ENCODE measurements around the gene ZBTB7C.

The ZBTB7C gene

GRCh38 chr18:48009116-48009745 is 400.0 kb downstream of the ZBTB7C start:
- DNase-seq = no peak

- peak; percentile 75 to 78 for DNase-seq
Observed at GRCh38 chr18:48007955-48008701, 401.1 kb downstream of the ZBTB7C start.

DNA sequence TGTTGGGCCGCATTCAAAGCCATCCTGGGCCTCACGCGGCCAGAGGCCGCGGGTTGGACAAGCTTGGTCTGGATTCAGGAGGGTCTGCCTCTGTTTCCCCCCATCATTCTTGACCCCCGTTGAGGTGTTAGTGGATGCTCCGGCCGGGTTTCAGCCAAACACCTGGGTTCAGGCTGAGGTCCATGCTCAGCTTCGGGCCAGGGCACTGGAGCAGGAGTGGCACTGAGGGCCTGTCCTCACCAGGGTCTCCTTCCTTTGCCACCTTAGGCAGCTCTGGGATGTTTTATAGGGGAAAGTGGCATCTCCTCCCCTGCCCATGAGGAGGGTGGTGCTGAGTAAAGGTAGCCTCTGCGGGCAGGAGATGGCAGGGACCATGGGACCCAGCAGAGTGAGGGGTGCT is 401.8 kb downstream of the ZBTB7C start:
- no peak for DNase-seq

DNA sequence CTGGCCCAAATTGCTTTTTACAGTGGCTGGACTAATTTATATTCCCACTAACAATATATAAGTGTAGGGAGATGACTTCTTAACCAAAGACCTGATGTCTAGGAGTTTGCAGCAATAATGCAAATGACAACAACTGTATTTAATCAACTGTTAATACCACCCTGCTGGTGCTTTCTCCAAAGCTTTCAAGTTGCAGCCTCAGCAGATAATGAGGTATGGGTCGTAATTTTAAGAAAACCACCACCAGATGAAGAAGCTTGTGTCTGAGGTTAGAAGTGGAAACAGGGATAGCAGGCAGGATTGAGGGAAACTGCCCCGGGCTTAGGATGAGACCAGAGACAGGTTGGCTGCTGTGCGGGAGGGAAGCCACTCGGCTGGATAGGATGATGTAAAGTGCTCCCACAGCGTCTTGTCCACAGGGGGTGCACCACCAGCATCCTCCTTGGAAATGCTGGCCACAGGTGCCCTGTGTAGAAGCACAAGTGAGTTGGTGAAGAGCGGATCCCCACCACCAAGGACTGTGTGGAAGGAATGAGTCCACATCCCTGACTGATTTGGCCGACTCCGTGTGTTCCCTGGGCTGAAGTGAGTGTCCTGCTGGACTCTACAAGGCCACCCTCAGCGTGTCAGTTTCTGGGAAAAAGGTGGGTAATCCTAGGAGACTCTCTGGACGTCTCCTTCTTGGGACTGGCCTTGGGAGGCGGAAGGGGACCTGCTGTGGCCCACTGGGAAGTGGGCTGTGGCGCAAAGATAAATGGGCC is 402.6 kb downstream of the ZBTB7C start:
- DNase-seq = no peak

GRCh38 chr18:48004577-48004976 is 404.6 kb downstream of the ZBTB7C start:
- DNase-seq = no peak

GRCh38 chr18:48003426-48004349 is 405.5 kb downstream of the ZBTB7C start:
- no peak for DNase-seq

- DNase-seq = no peak
Observed at GRCh38 chr18:48002933-48003365, 406.2 kb downstream of the ZBTB7C start.

- DNase-seq = no peak
Observed at GRCh38 chr18:48000701-48001100, 408.5 kb downstream of the ZBTB7C start.

DNA sequence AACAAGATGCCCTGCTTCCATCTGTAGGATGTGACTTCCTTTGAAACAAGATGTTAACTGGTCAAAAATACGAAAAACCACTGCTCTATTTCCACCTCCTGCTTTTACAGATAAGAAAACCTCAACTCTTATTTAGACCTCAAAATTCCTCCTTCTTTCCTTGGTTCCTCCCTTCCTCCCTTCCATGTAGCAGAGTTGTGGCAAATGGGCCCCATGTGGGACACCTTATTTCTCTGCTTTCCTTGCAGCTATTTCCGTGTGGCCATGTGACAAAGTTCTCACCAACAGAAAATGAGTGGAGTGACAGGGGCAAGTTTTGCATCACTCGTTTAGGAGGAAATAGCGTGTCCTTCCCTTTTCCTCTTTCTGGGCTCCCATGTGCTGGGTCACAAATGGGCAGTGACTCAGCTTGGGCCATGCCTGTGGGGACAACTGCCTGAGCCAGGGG is 409.4 kb downstream of the ZBTB7C start:
- no peak for DNase-seq

DNA sequence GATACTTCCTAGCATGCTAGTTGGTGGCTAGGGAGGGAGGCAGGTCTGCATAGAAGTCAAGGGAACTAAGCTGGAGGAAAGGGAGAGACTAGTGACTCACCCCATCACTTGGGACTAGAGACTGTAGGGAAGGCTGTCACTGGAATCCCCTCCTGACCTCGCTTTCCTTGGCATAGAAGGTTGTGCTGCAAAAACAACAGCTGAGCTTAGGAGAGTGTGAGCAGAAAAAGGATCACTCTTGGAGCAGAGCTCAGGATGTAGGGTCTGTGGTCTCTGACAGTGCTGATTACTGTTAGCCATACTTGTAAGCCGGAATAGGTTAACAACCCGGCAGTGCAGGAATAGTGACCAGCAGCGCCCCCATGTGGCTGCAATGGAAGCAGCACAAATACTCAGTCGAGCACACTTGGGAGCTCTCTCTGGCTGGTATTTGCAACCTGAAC is 411.8 kb downstream of the ZBTB7C start:
- peak; percentile 17 to 40 for DNase-seq

- peak; percentile 47 to 72 for DNase-seq
Observed at GRCh38 chr18:47996091-47996541, 413.1 kb downstream of the ZBTB7C start.

GRCh38 chr18:47995654-47996053 is 413.5 kb downstream of the ZBTB7C start:
- DNase-seq = no peak

DNA sequence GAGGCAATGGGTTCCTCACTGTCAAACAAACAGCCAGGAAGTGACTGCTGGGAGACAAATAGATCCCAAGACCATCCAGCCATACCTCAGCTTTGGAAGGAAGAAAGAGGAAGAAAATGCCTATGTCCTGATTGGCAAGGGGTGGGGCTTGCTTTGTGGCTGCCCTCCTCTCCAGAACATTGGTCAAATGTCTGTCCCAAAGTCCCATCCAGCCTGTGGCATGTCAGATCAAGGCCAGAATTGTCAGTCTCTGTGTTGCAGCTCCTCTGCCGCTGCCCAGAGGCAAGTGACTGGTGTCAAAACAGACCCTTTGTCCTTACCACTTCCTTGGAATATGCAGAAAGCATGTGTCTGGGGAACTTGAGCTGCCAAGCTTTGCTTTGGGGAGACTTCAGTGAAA is 415.8 kb downstream of the ZBTB7C start:
- DNase-seq = no peak

DNA sequence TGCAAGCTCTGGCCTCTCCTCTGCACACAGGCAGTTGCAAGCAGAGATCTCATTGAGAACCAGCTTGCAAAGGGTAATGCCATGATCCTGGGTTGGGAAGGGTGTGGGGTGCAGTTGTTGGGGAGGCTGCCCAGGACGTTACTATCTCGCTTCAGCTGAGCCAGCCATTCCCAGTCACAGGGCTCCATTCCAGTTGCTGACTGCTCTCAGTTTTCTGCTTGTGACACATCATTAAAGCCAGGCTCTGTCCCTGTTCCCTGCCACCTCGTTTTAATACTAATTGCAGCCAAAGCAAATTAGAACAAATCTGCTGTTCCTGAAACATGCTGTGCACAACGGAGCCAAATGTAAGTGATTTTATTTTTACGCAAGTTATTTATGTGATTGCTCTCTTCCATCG is 416.2 kb downstream of the ZBTB7C start:
- no peak for DNase-seq

- DNase-seq = no peak
Observed at GRCh38 chr18:47992266-47992665, 416.9 kb downstream of the ZBTB7C start.

DNA sequence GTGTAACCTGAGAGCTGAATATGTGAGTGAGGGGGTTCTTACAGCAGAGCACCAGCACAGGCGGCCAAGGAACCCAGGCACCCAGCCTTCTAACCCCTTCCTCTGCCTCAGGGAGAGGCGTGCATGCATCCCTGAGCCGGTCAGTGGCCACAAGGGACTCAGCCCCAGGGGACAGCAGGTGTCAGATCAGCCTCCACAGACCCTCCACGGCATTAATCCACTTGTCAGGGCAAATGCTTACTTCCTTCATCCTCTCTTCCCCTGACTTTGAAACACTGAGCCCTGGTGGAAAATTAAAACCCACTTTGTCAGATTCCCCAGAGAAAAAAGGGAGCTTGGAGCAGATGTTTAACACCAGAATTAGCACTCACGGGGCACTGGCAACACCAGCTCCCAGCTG is 418.2 kb downstream of the ZBTB7C start:
- no peak for DNase-seq

DNA sequence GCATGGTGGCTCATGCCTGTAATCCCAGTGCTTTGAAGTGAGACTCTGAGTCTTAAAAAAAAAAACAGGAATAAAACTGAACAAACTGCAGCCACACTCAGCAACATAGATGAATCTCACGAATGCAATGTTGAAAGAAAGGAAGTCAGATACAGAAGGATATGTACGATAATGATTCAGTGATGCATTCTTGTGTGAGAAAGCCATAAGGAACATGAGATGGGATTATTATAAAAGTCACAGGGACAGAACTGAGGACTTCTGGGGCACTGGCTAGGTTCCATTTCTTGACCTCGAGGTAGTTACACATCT is 421.8 kb downstream of the ZBTB7C start:
- no peak for DNase-seq

GRCh38 chr18:47986620-47987387 is 422.4 kb downstream of the ZBTB7C start:
- no peak for DNase-seq

DNA sequence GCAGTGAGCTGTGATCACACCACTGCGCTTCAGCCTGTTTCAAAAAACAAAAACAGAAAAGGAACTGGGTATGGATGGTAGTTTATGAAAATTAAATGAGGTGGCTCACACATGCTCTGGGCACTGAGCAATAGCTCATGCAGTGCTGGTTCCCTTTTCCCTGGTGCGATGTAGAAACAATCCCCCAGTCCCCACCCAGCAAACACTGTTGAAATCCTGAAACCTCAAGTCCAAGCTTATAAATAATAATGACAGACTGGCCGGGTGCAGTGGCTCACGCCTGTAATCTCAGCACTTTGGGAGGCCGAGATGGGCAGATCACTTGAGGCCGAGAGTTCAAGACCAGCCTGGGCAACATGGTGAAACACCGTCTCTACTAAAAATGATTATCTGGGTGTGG is 423.3 kb downstream of the ZBTB7C start:
- no peak for DNase-seq

GRCh38 chr18:47984991-47985390 is 424.2 kb downstream of the ZBTB7C start:
- no peak for DNase-seq

- DNase-seq = no peak
Observed at GRCh38 chr18:47983946-47984345, 425.2 kb downstream of the ZBTB7C start.

DNA sequence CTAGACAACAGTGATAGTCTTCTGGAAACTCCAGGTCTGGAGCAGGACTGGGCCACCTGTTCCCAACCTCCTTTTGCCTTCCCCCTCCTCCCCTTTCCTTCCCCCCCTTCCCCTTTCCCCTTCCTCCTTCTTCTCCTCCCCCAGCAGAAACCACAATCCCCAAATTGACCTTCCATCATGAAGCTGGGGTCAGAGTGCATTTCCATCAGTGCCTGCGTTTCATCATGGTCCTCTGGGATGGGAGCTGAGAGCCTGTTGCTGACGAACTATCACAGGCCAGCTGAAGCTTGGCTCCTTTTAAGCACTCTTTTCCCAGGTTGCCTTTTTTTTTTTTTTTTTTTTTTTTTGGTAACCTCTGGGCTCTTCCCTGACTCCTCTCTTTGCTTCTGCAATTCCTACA is 426.1 kb downstream of the ZBTB7C start:
- DNase-seq = no peak
